CD4-positive, alpha-beta T cell treated with Interferon alpha-2 for 1 hour (primary cell): ENCODE results near the gene RRAGB.

Experiments used
- DNase-seq, 2 donors: peaks; one replicate each; pipeline ENCODE4 v3.0.0-alpha.2; 2020 to 2022

Gene RRAGB

DNA sequence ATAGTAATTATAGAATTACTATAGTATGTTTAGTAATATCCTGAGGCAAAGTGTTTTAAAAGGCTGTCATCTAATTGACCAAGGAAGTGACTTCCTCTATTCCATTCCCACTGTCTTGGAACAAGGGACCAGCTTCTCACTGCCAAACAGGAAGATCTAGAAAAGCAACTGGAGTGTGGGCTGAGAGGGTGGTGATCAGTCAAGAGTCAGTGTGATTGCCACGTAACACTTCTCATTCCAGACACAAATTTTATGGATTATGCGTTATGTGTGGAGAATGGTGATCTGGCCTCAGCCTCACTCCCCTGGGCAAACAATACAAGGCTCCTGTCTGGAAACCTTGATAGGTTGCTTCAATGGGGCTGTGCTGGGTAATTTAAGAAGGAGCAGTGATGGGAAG, 60.0 kb downstream of the RRAGB start:
- DNase-seq = no peak

DNA sequence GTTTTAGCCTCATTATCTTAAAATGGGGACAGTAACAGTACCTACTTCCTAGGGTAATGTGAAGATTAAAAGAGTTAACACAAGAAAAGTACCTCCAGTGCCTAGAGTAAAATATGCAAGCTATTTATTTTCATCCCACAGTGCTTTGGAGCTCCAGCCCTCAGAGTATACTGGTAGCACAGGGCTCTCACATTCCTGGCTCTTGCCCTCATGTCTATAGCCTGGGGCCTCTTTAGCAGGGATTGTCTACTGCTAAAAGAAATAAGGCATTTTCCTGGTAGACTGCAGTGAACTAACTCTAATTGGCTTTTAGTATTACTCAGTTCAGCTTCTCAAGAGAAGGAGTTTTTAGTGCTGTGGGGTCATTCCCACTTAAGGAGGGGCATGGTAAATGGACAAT, 60.8 kb downstream of the RRAGB start:
- DNase-seq = no peak

DNA sequence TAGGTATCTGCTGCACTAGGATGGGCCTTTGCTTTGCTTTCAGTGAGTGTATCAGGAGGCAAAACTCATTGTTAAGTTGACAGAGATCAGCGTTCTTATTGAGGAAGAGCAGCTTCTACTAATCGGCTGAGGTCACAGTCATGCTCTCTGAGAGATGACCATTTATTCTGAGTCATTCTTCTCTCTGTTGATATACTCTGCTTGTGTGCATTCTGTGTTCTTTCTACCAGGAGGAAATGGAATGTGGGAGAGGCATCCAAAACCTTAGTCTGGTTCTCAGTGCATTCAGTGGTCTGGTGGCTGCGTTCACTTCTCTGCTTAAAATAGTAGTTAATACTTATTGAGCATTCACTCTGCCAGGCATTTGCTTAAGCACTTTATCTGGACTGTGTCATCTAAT, 66.2 kb downstream of the RRAGB start:
- DNase-seq = no peak

DNA sequence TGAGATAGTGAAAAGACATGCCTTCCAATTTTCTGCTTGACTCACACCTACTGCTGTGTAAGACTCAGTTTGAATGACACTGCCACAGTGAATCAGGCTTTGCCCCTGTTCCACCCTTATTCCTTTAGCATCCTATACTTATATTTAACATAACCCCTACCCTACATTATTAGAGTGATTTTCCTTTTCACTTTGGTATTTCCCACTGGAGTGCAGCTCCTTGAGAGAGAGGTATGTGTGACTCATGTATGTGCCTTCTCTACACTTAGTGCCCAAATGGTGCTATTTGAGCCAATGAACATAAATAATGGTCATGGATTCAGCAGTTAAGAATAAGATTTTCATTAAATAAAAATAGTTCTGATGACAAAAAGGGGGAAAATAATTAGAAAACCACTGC, 69.5 kb downstream of the RRAGB start:
- DNase-seq = no peak

DNA sequence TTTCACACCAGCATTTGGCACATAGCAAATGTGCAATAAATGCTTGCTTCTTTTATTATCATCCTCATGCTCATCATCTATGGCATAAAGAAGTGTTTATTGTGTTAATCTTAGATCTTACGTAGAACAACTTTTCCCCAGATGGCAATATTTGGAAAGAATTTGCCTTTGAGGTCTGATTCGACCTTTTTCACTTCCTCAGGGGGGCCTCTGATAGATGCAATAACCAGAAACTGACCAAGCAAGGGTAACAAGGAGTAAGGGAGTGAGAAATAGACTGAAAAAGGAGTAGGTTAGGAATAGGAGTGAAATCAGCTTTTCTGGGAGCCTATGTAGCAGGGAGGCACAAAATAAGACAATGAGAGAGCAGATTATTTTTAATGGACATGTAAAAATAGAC, 70.2 kb downstream of the RRAGB start:
- DNase-seq = no peak

DNA sequence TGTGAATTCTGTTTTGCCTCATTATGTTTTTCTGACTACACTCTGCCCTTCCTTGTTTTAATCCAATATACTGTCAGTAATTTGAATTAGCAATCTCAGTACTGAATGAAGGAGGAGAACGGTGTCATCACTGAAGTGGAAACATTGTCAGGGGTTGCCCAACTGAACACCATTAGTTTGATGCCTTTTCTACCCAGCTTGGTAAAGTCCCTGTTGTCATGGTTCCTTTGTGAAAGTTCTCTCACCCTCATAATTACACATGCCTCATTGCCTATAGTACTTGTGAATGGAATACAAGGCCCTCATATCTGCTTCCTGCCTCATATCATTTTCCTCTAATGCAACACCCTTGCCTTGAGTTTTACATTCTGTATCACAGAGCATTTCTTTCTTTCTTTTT, 76.9 kb downstream of the RRAGB start:
- no peak for DNase-seq

DNA sequence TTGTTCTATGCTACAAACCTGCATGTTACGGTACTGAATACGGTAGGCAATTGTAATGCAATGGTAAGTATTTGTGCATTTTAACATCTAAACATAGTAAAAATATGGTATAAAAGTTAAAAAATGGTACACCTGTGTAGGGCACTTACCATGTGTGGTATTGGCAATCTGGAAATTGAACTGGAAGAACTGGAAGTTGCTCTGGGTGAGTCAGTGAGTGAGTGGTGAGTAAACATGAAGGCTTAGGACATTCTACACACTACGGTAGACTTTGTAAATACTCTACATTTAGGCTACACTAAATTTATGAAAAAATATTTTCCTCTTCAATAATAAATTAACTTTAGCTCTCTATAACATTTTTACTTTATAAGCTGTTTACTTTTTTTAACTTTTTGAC, 78.9 kb downstream of the RRAGB start:
- DNase-seq = no peak

DNA sequence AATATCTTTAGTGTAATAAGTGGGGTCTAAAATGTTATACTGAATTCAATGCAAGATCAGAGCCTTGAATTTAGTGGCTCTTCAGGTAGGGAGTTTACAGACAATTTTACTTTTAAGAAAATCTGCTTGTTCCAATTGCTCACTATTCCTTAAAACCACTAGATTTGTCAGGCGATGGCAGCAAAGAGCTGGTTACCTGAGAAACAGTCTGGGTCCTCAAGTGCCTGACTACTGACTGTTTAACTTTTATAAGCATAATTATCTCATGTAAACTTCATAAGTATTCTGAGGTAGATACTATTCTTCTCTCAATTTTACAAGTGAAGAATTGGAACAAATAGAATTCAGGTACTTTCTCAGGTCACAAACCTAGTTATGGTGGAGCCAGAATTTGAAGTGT, 84.3 kb downstream of the RRAGB start:
- no peak for DNase-seq
